Fibroblast of lung (primary cell): ENCODE results near the gene MYO1F. TPM values are rescaled to one million over a fixed set of nuclear protein-coding genes. Genes with fewer than 3 reads are reported as not detected.

Experiments
- DNase-seq, 2 donors: peaks; one replicate each; pipeline versions ENCODE4 v3.0.0 to v3.0.0-alpha.2; 2010; ENCODE audit warnings: low read depth in 2 of 2
- H2AFZ ChIP-seq: 2 replicates; pipeline ENCODE4 v1.5.1; 2012; ENCODE audit warnings: low read length, control low read depth, inconsistent platforms
- H3K27ac ChIP-seq: 2 replicates; pipeline ENCODE4 v1.5.1; 2011; ENCODE audit warnings: low read length, control low read depth; ENCODE audit not compliant: insufficient read depth
- H3K27me3 ChIP-seq: 2 replicates; pipeline ENCODE4 v1.5.1; 2011; ENCODE audit warnings: mild to moderate bottlenecking, low read length; ENCODE audit not compliant: control insufficient read depth, insufficient read depth
- H3K36me3 ChIP-seq: 2 replicates; pipeline ENCODE4 v1.5.1; 2011; ENCODE audit warnings: low read length; ENCODE audit not compliant: control insufficient read depth, insufficient read depth
- H3K4me1 ChIP-seq: 2 replicates; pipeline ENCODE4 v1.5.1; 2011; ENCODE audit warnings: low read length; ENCODE audit not compliant: control insufficient read depth, insufficient read depth; ENCODE audit errors: extremely low read depth
- H3K4me2 ChIP-seq: 2 replicates; pipeline ENCODE4 v1.5.1; 2011; ENCODE audit warnings: low read length, control low read depth; ENCODE audit not compliant: insufficient read depth; ENCODE audit errors: extremely low read depth
- H3K4me3 ChIP-seq, 4 experiments: fragments of 200-600 bp in 1 of 4; sonication (generic) in 1 of 4; replicated peaks in 1 of 4; 2 replicates each; pipeline ENCODE4 v1.5.1; 2011 to 2016; ENCODE audit warnings: low read length in 4 of 4, low read depth in 3 of 4, mild to moderate bottlenecking in 3 of 4, control low read depth in 2 of 4, inconsistent platforms in 1 of 4, mixed read lengths in 1 of 4; ENCODE audit not compliant: insufficient read depth in 1 of 4; ENCODE audit errors: control extremely low read depth in 1 of 4
- H3K79me2 ChIP-seq: 2 replicates; pipeline ENCODE4 v1.5.1; 2012; ENCODE audit warnings: mild to moderate bottlenecking, low read length, inconsistent platforms; ENCODE audit not compliant: control insufficient read depth, insufficient read depth
- H3K9ac ChIP-seq: 2 replicates; pipeline ENCODE4 v1.5.1; 2011; ENCODE audit warnings: mild to moderate bottlenecking, low read length, control low read depth; ENCODE audit not compliant: insufficient read depth
- H3K9me3 ChIP-seq: 2 replicates; pipeline ENCODE4 v1.5.1; 2012; ENCODE audit warnings: low read depth, low read length; ENCODE audit not compliant: control insufficient read depth, insufficient read depth
- H4K20me1 ChIP-seq: 2 replicates; pipeline ENCODE4 v1.5.1; 2011; ENCODE audit warnings: low read length; ENCODE audit not compliant: control insufficient read depth, insufficient read depth; ENCODE audit errors: extremely low read depth
- EZH2 ChIP-seq: IDR thresholded peaks from 2 replicates; pipeline ENCODE4 v1.5.1; 2012; ENCODE audit warnings: low read length, control low read depth, mild to moderate bottlenecking; ENCODE audit errors: missing control alignments
- polyA plus RNA-seq, 2 donors: library from polyadenylated mRNA; depleted of rRNA in 1 of 2; stranded (reverse) in 1 of 2; unstranded in 1 of 2; fragments of >200 nt; gene quantifications; 2 replicates each; pipeline ENCODE4 v1.2.1, GENCODE V29; 2011 to 2012; ENCODE audit warnings: missing spikeins in 1 of 2
- total RNA-seq: library from RNA; depleted of rRNA; stranded (reverse); fragments of >200 nt; gene quantifications from 2 replicates; pipeline ENCODE4 v1.2.1, GENCODE V29; 2014
- TF ChIP-seq, protein P1 (sequence below), 2 donors: IDR thresholded peaks in 1 of 2; conservative IDR thresholded peaks in 1 of 2; 1 replicate in 1 of 2; 2 replicates in 1 of 2; pipeline ENCODE4 v1.5.1; 2011 to 2012; ENCODE audit warnings: low read length in 2 of 2, control low read depth in 1 of 2, inconsistent platforms in 1 of 2, low read depth in 1 of 2, mild to moderate bottlenecking in 1 of 2

The MYO1F gene
- total and polyA plus RNA-seq, 2 donors (not counting 1 experiment from before 2014, with no cell fraction given) = 0.08 to 0.17 TPM

DNA sequence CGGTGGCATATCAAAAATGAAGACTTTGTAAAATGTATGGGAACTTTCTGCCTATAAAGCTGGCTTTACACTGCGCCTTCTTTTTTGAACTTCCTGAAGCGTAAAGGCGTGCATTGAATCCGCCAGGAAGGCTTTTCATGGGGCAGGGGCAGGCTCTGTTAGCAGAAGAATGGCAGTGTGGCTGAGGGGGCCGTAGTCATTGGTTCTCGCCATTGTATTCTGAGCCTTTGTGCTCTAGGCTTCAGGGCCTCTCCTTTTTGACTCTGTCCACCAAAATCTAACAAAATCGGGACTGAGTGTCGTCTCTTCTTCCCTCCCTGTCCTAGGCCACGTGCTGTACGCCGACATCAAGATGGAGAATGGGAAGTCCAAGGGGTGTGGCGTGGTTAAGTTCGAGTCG is 88.9 kb downstream of the MYO1F start:
- Histone ChIP-seq H4K20me1 (no peaks in the 10 kb centered on the region), H3K4me1 (no peaks in the 10 kb centered on the region), H3K9me3 (no peaks in the 10 kb centered on the region), H3K27ac (no peak overlapping the region), H3K9ac (no peak overlapping the region), H3K36me3 (peaks cover 30% of the 10 kb centered on the region), H2AFZ (no peak overlapping the region), H3K4me2 (no peak overlapping the region), H3K79me2 (peaks cover 3% of the 10 kb centered on the region), H3K4me3 (no peak overlapping the region), H3K27me3 (no peaks in the 10 kb centered on the region)
- DNase-seq = no peak
- TF ChIP-seq, protein P1, sequence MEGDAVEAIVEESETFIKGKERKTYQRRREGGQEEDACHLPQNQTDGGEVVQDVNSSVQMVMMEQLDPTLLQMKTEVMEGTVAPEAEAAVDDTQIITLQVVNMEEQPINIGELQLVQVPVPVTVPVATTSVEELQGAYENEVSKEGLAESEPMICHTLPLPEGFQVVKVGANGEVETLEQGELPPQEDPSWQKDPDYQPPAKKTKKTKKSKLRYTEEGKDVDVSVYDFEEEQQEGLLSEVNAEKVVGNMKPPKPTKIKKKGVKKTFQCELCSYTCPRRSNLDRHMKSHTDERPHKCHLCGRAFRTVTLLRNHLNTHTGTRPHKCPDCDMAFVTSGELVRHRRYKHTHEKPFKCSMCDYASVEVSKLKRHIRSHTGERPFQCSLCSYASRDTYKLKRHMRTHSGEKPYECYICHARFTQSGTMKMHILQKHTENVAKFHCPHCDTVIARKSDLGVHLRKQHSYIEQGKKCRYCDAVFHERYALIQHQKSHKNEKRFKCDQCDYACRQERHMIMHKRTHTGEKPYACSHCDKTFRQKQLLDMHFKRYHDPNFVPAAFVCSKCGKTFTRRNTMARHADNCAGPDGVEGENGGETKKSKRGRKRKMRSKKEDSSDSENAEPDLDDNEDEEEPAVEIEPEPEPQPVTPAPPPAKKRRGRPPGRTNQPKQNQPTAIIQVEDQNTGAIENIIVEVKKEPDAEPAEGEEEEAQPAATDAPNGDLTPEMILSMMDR (conservative IDR thresholded peaks at IDR 0.05 in 1 of 2, IDR thresholded peaks at IDR 0.05 in 1 of 2; ENCODE audit: low read depth in 1 of 2, low read length in 2 of 2) = no peak
- TF ChIP-seq EZH2 = no peak

DNA sequence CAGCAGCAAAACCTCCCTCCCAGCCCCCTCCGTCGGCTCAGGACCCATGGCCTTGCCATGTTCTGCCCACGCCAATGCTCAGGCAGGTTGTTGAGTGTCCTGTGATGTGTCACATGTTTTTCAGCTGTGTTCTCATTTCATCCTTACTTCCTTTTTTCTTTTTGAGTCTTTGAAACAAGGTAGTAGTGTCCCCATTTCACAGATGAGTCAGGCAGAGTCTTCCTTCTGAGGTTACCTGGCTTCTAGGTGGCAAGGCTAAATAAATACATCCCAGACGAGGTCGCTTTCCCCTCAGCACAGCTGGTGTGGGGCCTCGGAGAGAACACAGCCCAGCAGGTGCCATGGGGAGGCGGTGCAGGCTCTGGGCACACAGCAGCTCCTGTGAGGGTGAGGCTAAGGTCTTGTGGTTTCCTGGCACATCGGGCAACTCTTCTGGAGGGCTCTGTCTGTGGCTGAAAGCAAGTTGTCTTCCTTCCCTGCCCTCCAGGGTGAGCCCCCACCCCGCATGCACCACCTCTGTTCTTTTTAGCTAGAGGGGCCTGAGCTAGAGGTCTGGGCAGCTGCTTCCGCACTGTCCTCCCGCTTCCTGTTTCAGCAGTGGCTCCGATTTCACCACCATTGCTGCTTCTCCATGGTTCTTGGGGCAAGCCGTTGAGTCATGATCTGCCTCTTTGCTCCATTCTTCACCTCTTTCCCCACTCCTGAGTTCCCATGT is 89.9 kb downstream of the MYO1F start:
- DNase-seq = no peak
- Histone ChIP-seq H4K20me1 (no peaks in the 10 kb centered on the region), H3K9ac (no peak overlapping the region), H3K4me1 (no peaks in the 10 kb centered on the region), H3K4me2 (no peak overlapping the region), H3K4me3 (no peak overlapping the region), H3K27ac (no peak overlapping the region), H3K9me3 (no peaks in the 10 kb centered on the region), H2AFZ (no peak overlapping the region), H3K79me2 (peaks cover 11% of the 10 kb centered on the region), H3K36me3 (peaks cover 35% of the 10 kb centered on the region), H3K27me3 (no peaks in the 10 kb centered on the region)
- TF ChIP-seq, protein P1 (conservative IDR thresholded peaks at IDR 0.05 in 1 of 2, IDR thresholded peaks at IDR 0.05 in 1 of 2; ENCODE audit: low read depth in 1 of 2, low read length in 2 of 2) = no peak
- TF ChIP-seq EZH2 = no peak

DNA sequence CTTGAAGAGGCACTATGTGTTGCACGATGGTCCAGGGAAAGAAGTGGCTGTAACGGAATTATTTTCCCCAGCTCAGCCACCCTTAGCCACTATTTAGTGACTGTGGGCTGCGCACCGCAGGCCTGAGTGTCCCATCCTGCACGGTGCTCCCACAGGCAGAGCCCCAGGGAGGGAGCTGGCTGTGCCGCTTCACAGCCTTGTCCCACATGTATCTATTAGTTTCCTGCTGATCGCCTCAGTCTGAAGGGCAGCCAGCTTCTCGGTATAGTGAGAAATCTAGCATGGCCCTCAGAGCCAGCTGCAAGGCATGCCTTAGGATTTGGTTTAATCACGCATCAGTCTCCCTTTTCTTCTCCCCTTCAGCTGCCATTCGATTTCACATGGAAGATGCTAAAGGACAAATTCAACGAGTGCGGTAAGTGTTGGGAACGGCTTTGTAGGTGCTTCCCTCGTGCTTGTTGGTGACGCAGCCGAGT is 90.5 kb downstream of the MYO1F start:
- Histone ChIP-seq H2AFZ (no peak overlapping the region), H3K4me2 (no peak overlapping the region), H3K4me3 (no peak overlapping the region), H3K27ac (no peak overlapping the region), H4K20me1 (no peaks in the 10 kb centered on the region), H3K9ac (no peak overlapping the region), H3K9me3 (no peaks in the 10 kb centered on the region), H3K4me1 (no peaks in the 10 kb centered on the region), H3K79me2 (peaks cover 15% of the 10 kb centered on the region), H3K36me3 (peaks cover 36% of the 10 kb centered on the region), H3K27me3 (no peaks in the 10 kb centered on the region)
- DNase-seq = no peak
- TF ChIP-seq, protein P1 (conservative IDR thresholded peaks at IDR 0.05 in 1 of 2, IDR thresholded peaks at IDR 0.05 in 1 of 2; ENCODE audit: low read depth in 1 of 2, low read length in 2 of 2) = no peak
- no peak for TF ChIP-seq EZH2
